GM12874 (cell line): ENCODE results near the gene FUT3.

Experiments
- TF ChIP-seq, protein P1 (sequence below): IDR thresholded peaks from 2 replicates; pipeline ENCODE4 v1.5.1; 2011; ENCODE audit warnings: low read depth, mild to moderate bottlenecking, control low read depth, low read length, moderate library complexity; ENCODE audit not compliant: insufficient read depth

The FUT3 gene

DNA sequence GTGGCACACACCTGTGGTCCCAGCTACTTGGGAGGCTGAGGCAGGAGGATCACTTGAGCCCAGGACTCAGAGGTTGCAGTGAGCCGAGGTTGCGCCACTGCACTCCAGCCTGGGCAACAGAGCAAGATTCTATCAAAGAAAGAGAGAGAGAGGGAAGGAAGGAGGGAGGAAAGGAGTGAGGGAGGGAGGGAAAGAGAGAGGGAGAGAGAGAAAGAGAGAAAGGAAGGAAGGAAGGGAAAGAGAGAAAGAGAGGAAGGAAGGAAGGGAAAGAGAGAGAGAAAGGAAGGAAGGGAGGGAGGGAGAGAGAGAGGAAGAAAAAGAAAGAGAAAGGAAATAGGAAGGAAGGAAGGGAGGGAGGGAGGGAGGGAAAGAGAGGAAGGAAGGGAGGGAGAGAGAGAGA lies 34.0 kb downstream of the FUT3 start:
- TF ChIP-seq, protein P1, sequence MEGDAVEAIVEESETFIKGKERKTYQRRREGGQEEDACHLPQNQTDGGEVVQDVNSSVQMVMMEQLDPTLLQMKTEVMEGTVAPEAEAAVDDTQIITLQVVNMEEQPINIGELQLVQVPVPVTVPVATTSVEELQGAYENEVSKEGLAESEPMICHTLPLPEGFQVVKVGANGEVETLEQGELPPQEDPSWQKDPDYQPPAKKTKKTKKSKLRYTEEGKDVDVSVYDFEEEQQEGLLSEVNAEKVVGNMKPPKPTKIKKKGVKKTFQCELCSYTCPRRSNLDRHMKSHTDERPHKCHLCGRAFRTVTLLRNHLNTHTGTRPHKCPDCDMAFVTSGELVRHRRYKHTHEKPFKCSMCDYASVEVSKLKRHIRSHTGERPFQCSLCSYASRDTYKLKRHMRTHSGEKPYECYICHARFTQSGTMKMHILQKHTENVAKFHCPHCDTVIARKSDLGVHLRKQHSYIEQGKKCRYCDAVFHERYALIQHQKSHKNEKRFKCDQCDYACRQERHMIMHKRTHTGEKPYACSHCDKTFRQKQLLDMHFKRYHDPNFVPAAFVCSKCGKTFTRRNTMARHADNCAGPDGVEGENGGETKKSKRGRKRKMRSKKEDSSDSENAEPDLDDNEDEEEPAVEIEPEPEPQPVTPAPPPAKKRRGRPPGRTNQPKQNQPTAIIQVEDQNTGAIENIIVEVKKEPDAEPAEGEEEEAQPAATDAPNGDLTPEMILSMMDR = no peak

DNA sequence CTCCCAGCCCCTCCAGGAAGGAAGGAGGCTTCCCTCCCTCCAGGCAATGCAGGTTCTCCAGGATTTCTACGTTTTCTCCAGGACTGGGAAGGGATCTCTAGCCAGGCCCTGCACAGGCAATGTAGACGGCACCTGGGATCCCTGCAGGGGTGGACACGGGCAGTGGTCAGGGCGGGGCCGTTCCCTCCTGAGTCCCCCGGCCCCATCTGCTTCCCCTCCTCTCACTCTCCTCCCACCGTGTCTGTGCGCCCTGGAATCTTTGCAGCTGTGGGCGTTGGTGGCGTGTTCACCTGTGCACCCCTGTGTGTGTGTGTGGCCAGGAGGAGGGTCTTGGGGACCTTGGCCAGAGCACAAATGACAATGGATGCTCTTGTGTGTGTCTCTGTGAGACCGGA lies 36.4 kb downstream of the FUT3 start:
- TF ChIP-seq, protein P1 = no peak

DNA sequence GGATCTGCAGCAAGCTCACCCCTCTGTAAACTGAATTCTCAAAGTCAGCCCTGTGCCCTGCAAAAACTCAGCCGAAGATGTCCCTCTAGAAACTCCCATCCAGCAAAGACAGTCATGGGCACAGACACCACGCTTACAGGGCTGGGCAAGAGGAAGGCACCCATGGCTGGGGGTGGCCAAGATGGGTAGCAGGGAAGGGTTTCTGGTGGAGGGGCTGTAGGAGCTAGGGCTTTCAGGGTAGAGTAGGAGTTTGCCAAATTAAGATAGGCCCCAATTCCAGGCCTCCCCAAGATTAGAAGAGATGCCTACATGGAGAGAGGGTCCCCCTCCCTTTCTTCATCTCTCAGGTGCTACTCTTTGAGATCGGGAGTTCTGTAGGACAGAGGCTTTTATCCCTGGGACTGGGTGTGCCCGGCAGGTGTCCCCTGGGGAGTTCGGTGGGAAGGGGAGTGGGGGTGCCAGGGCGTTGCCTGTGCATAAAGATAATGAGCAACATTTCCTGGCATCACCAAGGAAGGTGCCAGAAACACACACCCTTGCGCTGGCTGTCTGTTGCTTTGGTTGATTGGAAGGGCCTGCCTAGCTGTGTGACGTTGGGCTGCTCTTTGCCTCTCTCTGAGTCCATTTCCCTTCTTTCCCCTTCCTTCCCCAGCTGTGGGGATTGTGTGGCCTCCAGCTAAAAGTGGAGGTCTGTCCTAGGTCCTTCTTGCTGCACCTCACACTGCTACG lies 37.0 kb downstream of the FUT3 start:
- TF ChIP-seq, protein P1 = no peak

DNA sequence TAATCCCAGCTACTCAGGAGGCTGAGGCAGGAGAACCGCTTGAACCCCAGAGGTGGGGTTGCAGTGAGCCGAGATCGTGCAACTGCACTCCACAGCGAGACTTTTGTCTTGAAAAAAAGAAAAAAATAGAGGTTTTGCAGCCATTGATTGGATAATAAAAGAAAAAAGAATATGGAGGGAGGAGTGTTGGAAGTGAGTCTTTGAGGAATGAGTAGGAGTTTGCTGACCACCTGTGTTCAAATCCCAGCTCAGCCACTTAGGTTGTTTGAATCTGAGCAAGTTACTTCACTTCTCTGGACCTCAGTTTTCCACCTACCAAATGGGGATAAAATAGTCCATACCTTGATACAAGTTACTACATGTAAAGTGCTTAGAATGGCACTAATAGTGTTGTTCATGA lies 40.1 kb downstream of the FUT3 start:
- TF ChIP-seq, protein P1 = no peak

DNA sequence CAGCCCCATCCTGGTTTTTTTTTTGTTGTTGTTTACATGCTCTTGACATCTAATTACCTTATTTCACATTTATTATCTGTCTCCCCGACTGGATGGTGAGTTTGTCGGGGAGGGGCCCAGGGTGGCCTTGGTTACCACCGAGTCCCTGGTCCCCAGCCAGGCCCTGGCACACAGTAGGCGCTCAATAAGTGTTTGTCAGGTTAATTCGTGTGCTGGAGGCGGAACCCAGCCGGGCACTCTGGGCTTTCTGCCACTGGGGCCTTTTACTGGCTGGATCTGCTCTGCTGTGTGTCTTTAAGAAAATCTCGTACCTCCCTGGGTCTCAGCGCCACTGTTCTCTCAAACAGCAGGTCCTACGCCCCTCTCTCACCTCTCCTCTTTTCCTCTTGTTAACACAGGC lies 41.8 kb downstream of the FUT3 start:
- TF ChIP-seq, protein P1 = no peak

DNA sequence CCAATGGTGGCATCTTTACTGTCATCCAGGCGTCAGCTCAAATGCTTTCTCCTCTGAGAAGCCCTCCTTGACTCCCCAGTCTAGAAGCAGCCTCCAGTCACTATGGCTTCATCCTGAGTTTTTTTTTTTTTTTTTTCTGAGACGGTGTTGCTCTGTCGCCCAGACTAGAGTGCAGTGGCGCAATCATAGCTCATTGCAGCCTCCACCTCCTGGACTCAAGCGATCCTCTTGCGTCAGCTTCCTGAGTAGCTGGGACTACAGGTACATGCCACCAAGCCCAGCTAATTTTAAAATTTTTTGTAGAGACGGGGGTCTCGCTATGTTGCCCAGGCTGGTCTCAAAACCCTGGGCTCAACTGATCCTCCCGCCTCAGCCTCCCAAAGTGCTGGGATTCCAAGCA lies 42.2 kb downstream of the FUT3 start:
- TF ChIP-seq, protein P1 = no peak

DNA sequence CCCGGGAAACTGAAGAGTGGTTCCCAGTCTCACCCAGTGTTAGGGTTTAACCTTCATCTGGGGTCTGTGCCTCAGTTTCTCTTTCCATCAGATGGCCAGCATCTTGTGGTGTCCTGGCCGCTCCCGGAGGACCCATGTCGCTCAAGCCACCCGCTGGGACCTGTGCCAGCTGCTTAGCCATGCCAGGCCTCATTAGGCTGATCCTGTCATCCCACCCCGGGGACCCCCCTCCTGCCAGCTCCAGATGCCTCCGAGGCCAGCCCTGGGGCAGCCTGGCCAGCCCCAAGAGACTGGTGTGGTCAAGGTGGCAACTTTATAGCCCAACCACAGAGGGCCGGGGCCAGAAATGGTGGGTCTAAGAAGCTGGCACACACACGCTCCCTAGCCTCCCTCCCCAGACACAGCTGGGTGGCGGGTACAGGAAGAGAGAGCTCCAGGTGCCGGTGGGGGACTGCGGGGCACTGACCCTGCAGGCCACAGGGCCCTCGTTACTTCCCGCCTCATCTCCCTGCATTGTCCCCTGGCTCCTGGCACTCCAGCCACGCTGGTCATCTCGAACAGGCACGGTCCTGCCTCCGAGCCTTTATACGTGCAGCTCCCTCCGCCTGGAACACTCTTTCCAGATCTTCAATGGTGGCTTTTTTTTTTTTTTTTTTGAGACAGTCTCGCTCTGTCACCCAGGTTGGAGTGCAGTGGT lies 43.0 kb downstream of the FUT3 start:
- TF ChIP-seq, protein P1 = no peak
